Body of pancreas (tissue), 4 donors: ENCODE data around the gene WASHC2A.

ENCODE experiments used
- CTCF ChIP-seq, 7 experiments: fragments of 450-650 bp in 4 of 7; fragments of 200-600 bp in 3 of 7; sonication (generic) in 3 of 7; IDR thresholded peaks; one replicate each; pipeline ENCODE4 v1.5.1; 2016 to 2019; ENCODE audit warnings: antibody characterized with exemption in 7 of 7
- POLR2A ChIP-seq, 3 donors: fragments of 450-650 bp; IDR thresholded peaks; one replicate each; pipeline ENCODE4 v1.6.1; 2016; ENCODE audit warnings: antibody characterized with exemption in 3 of 3, mild to moderate bottlenecking in 2 of 3

GRCh38 chr10:50027195-50027594 is 40.6 kb upstream of the WASHC2A start:
- no peak for TF ChIP-seq POLR2A (IDR thresholded peaks at IDR 0.05)
- no peak for TF ChIP-seq CTCF (IDR thresholded peaks at IDR 0.05)
